CD4-positive, alpha-beta T cell treated with Interleukin-15 for 1 hour (primary cell): ENCODE results near the gene HDAC4.
A peak's percentile ranks its signal among the peaks of the same experiment; 100 is the strongest.

ENCODE experiments used
- DNase-seq: peaks from one replicate; pipeline ENCODE4 v3.0.0-alpha.2; 2020

The HDAC4 gene

DNA sequence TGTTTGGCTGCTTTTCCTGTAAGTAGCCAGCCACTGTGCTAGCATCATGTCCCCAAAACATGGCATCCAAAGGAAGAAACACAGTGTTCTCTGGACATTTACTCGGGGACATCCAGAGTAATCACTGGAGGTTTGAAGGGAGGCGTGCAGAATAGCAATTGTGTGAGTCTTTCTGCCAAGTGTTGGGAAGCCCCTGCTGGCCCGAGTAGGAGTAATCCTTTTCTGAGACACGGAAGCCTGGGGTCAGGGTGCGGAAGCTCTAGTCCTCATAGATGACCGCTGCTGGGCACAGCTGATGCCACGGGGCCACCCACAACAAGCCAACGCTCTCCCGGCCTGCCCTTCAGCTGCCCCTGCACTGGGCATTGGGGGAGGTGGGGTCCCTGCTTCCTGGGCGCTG lies 24.8 kb upstream of the HDAC4 start:
- DNase-seq = no peak

DNA sequence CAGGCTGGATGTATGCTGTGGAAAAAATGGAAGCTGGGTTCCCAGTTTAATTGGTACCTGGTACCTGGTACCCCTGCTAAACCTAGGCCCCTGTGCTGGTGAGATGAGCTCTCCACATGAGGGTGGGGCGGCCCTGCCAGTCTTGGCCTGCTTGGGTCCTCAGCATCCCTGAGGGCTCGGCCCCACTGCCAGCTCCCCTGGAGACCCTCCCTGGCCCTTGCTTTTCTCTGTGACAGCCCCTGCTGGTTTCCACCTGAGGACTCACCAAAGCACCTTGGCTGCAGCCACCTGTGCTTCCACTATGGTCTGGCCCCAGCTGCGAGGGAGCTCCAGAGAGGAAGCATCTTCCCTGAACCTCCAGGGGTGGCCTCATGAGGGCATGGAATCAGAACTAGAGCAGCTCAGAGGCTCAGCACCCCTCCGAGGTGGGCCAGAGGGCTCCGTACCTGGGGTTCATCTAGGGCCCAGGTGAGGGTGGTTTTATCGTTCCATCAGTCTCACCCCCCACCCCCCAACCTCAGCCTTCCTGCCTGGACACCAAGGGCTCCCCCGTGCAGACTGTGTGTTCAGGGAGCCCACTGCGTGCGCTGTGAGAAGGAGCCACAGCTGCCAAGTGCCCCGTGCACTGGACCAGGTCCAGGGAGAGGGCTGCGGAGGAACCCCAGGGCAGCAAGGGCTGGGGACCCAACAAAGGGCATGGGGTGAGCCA lies 23.7 kb upstream of the HDAC4 start:
- DNase-seq = no peak

DNA sequence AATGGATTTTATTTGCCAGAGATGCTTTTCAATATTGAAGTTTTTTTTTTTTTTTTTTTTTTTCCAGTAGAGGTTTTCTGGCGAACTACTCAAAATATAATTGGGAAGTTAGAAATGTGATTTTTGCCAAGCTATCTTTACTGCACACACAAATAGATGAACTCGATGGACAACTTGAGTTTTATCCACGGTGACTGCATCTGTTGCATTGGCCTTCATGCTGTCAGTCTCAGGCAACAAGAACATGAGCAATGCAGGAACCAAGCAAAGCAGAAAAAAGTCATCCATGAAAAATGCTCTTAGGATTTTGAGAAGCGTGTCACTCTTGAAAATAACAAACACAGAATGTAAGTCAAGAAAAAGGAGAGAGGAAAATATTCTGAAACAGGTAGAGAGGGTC lies 22.7 kb upstream of the HDAC4 start:
- no peak for DNase-seq

DNA sequence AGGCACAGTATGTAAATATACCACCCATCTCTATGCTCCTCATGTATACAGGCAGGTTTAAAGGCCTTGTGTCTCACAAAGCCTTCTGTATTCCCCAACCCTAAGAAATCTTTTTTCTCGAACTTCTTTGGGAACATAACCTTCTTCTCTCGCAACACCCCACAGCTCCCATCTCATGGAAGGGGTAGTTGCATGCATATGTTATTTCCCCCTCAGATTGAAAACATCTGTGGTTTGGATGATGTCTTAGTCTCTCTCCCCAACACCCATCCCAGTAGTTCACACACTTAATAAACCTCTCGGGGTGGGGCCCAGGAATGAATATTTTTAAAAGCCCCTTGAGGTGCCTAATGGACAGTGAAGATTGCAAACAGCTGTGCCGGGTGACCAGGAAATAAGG lies 21.0 kb upstream of the HDAC4 start:
- DNase-seq = no peak

DNA sequence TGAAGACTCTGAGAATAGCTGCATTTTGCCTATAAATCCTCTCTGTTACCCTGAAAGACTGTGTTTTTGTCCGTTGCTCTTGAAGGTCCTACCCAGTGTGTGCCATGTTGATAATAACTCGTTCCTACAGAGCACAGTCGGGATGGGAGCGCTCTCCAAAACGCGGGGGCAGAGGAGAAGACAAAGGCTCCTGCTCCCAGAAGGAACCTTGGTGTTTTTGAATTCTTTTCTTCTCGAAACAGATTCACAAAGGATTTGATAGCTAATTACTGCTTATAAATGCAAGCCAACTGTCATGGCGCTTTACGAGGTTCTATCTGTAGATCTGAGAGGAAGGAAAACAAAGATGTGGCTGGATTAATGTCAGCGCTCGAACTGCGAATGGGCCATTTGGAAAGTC lies 19.3 kb upstream of the HDAC4 start:
- DNase-seq = no peak

DNA sequence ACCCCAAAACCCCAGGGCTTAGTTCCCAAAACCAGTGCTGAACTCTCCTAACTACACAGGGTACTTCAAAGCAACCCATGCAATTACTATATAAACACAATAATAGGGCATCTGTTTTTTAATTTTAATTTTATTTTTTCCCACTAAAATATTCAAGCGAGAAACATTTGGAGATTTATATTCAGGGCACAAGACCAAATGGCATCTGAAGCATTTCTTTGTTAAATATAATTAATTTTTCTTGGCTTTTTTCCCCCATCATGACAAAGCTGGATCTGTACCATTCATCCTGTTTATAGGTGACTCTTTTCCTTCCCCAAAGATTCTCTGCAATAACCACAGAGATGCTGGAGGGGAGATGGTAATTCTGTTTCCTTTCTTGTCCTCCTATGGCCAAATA lies 18.1 kb upstream of the HDAC4 start:
- DNase-seq = no peak

DNA sequence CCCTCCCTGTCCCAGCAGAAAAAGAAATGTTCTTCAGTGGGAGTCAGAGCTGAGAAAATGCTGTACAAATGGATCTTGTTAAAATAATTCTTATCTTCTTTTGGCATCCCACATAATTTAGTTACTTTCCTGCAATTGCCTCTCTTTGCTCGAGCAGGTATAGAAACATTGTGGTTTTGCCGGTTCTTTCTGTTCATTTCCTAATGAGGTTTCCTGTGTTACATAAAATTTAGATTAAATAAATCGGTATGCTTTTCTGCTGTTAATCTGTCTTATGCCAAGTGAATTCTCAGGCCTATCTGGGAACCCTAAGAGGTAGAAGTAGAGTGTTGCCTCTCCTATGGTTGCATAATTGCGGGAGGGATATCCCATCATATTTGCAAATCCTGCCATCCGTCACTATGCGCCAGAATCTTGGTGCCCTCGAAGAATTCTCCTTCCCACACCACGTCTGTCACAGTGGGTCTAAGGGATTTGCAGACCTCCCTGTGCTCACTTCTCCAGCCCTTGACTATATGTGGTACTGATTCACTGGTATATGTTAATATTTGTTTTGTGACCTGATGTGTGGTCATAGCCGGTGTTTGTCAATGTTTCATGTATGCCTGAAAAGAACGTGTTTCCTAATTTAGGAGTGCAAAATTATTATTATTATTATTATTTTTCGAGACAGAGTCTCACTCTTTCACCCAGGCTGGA lies 12.2 kb upstream of the HDAC4 start:
- no peak for DNase-seq

DNA sequence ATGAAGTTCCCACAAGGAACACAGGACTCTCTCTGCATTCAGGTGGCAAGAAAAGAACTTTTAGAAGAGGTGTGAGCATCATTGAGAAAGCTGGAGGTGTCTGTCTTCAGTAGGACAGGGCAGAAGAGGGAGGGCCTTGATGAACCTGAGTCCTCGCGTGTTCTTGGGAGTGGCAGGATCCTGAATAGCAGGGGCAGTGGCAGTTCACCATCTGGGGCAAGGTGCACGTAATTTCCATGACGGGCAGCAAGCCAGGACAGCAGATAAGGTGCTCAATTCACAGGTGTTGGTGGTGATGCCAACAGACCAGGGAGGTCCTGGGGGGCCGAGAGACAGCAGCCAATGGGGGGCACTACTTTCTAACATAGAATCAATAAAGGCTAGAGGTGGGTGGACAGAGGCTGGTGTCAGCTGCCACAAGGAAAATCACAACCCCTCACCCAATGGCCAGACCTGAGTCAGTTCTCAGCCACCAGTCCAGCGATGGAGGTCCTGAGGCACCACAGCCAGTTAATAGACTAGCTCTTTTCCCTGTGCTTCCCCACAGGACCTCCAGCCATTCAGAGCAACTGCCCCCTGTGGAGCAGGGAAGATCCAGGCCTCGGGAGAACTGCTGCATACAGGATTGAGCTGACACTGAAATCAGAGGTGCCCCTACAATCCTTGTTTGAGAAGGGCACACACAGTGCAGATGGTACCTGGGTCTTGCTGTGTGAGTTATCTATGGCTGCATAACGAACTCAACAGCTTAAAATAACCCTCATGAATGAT lies 10.9 kb upstream of the HDAC4 start:
- no peak for DNase-seq

DNA sequence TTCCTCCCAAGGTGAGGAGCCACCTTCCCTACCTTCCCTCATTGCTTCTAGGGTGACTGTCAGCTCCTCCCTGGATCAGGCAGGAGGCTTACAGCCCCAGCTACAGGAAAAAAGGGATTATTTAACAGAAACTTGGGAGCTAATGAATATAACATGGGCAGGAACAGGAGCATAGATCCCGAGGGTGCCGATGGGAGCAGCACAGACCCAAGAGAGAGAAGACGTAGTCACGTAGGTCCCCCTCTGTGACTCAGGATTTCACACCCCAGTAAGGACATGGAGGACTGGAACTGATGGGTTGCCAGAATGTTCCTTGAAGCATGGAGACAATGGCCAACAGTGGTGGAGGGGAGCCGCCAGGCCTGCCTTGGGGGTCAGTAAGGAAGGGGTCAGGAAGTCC lies 10.3 kb upstream of the HDAC4 start:
- DNase-seq = no peak

DNA sequence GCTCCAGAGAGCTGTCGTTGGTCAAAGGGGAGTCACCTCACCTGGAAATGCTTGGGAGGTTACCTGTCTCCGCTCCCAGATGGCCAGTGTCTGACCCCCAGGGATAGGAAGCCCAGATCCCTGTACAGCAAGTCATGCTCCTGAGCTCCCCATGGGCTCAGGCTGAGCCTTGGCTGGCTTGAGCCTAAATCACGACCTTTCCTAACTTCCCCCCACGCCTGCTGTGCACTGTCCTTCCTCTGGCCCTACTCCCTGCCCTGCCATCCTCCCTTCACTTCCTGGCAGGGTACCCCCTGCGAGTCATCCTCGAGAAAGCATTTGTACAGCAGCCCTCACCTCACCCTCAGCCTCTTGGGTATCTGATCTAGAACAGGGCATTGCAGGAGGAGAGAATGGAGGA lies 9.2 kb upstream of the HDAC4 start:
- DNase-seq = no peak

DNA sequence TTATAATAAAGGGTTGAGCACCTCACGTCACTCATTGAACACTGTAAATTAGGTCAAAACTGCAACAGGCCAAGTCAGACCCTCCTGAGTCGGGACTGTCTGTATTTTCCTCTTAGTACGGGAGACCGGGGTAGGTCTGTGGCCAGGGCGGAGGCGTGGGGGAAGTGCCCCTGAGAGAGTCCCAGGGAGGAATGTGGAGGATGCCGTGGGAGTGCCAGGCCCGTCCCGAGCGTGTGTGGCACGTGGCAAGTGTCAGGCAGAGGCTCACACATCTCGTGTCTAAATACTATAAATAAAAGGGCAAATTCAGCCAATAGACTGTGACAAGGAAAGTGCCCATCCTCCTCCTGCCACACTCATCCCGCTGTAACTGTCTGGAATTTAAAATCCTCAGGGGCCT lies 6.3 kb upstream of the HDAC4 start:
- DNase-seq = no peak

DNA sequence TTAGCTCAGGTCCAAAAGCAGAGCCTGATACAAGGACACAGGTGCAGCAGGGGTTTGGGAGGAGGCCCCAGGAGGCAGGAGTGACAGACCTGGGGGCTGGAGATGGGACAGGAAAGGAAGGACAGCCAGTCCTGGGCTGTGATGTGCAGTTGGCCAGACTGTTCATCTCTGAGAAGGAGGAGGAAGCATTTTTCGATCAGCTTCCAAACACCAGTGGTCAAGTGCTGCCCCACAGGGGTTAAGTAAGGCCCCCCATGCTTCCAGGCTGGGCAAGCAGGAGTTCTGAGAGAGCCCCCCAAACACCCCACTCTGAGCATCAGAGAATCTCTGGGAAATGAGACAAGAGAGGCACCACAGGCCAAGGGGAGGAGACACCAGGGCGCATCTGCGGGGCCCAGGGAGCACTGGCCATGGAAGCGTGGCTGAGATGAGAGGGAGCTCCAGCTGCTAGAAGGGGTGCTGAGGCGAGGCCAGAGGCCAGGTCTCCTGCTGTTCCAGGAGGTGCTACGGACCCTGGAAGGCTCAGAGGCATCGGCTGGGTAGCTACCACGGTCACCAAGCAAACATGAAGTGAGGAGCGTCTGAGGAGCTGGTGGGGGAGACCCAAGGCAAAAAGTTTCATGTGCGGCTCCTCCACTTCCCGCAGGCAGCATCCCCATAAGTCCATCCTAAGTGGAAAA lies 5.6 kb upstream of the HDAC4 start:
- DNase-seq = no peak

DNA sequence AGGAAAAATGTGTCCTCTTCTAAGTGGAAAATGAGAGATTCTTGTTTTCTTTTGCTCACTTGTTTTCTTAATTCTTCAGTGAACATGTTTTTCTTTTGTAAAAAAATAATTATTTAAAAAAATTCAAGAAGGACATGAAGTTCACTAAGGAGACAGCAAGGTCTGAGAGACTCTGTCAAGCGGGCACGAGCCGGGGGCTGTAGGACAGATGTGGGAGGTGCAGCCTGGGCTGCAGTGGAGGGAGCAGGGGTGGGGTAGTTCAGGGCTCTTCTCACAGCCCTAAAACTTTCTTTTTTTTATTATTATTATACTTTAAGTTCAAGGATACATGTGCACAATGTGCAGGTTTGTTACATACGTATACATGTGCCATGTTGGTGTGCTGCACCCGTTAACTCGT lies 4.3 kb upstream of the HDAC4 start:
- DNase-seq = no peak

DNA sequence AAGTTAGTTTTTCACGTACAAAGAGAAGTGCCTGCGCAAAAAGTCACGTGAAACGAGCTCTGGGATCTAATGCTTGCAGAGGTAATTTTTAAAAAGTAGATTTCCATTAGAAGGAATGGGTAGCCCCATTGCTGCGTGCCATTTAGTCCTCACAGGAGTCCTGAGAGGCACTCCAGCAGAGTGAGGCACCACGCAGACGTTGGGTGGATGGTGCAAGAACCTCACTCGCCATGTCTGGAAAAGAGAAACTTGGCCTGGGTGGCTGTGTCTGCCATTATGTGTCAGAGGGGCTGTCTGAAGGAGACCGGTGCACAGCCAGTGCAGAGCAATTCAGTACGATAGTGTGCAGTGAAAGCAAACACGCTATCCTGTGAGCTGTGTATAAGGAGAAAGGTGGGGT lies 1.8 kb upstream of the HDAC4 start:
- DNase-seq = no peak

DNA sequence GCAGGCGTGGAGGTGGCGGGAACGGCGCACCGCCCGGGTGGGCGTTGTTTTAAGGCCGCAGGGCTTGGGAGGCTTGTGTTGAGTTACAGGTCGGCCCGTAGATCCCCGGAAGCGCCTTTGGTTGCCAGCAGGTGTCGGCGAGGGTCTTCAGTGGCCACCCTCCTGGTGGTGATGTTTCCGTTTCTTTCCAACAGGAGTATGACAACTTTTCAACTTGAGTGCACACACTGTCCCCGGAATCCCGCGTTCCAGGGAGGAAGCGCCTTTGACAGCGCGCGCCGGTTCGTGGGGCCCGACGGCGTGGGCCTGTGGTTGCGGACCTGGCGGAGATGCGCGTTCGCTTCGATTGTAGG lies 1.0 kb upstream of the HDAC4 start:
- no peak for DNase-seq

DNA sequence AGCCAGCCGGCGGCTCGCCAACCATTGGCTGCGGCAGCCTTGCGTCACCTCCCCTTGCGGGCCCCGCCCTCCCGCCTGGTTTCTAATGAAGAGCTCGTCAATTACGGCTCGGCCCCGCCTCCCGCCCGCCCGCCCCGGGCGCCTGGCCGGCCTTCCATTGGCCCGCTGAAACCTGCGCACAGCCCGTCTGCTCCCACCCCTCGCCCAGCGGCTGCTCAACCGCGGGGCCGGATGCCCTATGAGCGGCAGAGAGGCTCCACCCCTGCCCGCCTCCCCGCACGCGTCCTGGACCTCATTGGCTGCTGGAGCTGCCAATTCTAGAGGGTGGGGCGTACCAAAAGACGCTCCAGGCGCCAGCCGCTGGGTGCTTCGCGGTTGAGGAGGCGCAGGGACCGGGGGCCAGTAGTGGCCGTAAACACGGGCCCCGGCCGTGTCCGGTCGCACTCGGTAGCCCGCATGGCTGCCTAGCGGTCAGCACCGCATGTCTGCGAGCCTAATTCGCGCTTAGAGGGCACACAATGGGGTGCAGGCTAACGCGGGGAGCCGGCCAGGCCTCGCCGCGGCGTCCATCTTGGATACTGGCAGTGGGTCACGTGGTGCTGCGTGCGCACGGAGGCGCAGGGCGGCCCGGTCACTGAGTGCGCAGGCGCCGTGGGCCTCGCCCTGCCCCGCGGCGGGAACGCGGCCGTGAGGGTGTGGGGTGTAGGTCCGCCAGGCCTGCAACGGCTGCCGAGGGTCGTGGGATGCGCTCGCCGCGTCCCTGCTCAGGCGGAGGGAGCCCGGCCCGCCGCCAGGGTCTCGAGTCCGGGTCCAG lies 454 bp upstream of the HDAC4 start:
- DNase-seq = peak; percentile 100

DNA sequence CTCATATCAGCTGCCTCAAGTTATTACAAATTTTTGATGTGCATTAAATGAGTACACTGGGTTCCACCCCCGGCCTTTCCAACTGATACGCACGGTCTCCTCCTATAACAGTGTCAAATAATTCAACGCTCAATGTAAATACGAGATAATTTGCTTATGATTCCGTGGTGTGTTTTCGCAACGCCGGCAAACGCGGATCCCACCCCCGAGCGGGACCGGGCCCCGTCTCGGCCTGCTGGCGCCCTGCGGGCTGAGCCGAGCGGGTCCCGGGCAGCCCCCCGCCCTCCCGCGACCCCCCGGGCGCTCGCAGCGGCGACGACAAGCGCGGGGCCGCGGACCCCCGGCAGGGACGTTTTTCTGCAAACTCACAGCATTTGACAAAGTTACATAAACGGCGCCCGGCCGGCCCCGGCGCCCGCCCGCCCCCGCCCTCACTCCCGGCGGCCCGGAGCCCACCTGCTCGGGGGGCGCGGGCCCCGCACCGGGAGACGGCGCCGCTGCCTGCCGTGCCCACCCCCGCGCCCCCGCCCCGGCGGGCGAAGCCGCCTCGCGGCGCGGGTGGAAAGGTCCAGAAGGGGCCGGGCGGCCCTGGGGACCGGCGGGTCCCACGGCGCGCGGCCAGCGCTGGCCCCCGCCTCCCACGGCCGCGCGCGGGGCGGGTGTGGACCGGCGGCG lies 762 bp downstream of the HDAC4 start:
- no peak for DNase-seq

DNA sequence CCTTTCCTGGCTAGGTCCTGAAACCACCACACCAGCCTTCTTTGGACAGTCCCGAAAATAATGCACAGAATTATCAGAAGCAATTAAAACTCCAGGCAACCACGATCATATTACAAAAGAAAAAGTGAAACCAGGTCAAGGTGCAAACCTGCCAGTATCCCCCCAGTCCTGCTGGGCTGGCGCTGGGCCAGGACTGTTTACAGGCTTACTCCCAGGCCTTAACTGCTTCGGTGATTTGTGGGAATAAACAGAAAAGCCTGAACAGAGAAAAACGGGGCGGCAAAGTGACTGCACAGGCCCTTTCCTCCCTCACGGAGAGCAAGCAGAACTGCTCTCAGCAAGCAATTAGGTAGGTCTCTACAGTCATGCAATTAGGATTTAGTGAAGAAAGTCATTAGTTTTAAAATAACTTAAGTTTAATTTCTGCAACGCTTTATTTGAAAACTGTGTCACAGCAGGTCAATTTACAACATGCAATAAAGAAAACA lies 1.3 kb downstream of the HDAC4 start:
- no peak for DNase-seq

DNA sequence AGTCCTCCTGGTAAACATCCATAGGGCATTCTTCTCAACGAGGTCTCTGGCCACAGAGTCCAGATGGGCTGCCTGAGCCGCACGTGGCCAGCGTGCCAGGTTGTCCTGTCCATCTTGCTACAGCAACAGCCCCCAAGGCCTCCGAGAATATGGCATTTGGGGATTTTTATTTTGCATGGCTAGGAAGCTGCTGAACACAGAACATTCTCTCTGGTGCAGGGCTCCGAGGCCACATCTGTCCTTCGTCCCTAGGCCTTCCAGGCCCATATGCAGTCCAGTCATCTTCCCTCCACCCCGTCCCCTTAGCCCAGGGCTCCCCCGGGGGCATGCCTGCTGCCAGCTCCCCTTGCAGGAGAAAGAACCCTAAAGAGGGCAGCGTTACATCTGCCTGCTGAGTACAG lies 2.3 kb downstream of the HDAC4 start:
- DNase-seq = no peak

DNA sequence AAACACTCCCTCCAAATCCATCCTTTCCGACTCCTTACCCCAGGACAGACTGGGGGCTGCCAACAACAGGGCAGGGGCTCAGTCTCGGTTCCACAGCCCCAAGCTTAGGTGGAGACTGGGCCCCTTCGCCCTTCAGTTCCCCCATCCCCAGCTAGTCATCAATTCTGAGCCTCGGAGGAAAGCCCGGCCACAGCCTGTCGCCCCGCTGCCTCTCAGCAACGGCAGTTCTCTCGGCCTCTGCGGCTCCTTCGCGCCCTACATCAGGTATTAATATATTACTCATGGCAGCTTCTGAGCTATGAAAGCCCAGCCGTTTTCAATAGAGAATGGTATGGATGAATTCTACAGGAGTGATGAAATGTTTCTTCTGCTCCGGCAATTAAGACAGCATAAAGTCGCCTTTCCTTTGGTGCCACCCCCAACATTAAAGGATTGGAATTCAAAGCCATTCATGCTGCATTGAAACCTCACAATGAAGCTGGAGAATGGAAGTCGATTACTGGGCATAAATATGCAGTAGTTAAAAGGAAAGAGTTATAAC lies 2.8 kb downstream of the HDAC4 start:
- DNase-seq = no peak

DNA sequence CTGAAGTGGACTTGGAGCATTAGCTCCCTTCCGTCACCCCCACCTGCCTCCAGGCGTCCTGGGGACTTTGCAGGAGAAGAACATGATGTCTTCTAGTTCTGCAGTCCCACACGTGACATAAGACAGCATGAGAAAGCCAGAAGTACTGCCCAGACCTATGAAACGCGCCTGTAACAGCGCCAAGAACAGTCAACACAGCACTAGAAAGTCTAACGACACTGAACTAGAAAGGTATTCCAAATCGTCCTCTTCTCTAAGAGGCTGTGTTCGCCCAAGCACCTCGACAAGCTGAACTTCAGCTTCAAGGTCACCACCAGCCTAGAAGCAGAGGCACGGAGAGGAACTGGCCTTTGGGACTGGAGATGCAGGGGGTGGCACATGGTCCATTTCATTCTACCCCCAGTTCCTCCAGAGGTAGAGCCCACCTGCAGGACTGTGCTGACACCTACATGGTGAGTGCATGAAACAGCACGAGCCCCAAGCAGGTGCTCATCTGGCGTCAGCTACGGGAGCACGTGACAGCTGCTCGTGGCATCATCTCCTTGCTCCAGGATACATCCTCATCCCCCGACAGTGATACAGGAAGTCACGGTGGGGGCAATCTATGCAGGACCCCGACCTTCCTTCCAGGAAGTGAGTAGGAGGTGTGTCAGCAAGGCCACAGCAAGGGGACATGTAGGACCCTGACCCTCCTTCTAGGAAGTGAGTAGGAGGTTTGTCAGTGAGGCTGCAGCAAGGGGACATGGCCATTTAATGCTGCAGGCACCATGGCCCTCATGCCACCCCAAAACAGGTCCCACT lies 3.7 kb downstream of the HDAC4 start:
- peak; percentile 52 for DNase-seq
